DMS153 treated with DMSO at 0.1 percent for 48 hours (cell line): ENCODE measurements around the gene LRRC28.

Experiments used
- DNase-seq: peaks from one replicate; lab custom pipeline; 2025; ENCODE audit not compliant: unreplicated experiment; lab: John Stamatoyannopoulos, UW

Gene LRRC28

DNA sequence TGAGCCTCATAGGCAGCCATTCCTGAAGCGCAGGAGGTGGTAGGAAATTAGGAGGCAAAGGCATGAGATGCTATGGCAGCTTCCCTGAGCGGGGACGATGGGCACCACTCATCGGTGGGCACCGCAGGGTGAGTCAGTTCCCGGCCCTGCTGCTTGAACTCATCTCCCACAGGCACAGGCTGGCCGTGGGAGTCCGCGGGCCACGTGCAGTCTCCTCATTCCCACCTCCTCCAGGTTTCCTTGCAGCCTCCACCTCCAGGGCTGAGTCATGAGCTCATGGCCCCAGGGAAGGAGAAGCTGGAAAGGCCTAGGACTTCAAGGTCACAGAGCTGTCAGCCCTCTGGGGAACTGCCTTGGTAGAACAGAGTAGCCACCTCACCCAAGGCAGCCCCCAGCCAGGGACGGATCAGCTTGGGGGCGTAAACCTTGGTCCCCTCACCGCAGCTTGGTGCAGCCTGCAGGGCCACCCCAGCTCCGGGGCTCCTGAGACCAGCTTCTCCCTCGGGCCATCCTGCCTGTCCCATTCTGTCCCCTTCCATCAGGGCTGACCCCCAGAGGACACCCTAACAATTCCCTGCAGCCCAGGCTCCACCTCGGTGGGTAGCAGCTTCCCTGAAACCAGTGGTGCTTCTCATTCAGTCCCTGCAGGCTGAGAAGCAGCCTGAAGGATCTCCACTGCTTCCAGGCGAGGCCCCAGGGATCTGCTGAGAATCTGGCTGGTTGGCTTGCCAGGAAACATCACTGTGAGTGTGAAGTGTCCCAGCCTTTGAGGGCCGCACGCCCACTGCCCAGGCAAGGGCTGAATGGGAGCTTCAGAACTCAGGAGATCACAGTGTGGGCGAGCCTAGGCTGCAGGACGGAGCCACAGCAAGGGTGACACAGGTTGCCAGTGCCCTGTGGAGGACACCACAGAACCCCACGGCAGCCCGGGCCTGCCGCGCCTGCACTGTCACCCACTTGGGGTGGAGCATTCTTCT, 163.8 kb downstream of the LRRC28 start:
- no peak for DNase-seq

DNA sequence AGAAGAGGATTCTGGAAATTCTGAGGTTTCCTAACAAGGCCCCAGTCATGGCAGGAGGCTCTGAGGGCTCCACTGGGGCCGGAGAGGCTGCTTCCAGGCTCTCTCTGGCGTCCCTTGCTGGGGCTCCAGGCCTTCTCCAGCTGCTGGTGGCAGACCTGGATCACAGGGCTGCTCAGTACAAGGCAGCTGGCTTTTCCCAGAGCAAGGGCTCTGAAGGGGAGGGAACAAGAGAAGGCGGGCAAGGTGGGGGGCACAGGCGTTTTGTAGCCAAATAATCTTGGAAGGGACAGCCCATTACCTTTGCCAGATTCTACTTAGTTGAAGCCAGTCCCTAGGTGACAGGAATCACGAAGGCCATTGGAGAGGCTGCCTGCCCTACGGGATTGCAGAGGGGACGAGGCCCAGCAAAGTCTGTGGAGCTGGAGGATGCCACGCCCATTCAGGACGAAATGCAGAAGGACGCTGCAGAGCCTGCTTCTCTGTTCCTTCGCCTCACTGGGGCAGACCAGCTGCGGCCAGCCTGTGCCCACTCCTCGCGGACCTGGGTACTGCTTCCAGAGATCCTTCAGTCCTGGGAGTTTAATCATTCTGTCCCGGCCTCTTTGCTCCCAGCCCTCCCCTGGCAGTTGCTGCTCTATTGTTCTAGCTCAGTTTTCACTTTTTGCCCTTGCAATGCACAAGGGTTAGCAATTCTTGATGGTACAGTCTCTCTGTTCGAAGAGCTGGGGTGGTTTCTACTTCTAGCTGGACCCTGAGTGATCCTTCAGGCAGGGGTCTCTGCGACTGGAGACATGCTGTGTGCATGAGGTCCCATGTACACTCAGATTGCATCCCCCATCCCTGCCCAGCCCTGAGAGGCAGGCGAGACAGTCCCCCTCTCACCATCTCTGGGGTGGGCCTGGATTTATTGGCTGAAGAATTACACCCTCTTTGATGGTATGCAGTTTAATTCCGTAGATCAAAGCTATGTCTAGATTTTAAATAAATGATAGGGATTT, 165.2 kb downstream of the LRRC28 start:
- no peak for DNase-seq

DNA sequence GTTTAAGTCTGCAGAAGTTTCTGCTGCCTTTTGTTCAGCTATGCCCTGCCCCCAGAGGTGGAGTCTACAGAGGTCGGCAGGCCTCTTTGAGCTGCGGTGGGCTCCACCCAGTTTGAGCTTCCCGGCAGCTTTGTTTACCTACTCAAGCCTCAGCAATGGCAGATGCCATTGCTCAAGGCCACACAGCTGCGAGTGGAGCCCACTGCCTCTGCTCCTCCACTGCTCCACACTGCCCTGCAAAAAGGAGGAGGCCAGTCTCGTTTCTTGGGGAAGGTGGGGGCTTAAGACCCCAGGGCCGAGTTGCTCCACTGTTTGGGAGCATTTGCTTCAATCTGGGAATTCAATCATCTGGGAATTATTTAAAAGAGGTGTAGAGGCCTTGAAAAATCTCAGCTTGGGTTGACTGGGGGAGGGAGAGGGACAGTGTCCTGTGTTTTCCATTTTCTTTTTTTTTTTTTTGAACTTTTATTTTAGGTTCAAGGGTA, 169.9 kb downstream of the LRRC28 start:
- no peak for DNase-seq

DNA sequence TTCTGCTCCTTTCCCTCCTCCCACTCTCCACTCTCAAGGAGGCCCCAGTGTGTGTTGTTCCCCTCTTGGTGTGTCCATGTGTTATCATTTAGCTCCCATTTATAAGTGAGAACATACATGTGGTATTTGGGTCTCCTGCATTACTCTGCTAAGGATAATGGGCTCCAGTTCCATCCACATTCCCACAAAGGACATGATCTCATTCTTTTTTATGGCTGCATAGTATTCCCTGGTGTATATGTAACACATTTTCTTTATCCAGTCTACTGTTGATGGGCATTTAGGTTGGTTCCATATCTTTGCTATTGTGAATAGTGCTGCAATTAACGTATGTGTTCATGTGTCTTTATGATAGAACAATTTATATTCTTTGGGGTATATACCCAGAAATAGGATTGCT, 170.5 kb downstream of the LRRC28 start:
- DNase-seq = no peak

DNA sequence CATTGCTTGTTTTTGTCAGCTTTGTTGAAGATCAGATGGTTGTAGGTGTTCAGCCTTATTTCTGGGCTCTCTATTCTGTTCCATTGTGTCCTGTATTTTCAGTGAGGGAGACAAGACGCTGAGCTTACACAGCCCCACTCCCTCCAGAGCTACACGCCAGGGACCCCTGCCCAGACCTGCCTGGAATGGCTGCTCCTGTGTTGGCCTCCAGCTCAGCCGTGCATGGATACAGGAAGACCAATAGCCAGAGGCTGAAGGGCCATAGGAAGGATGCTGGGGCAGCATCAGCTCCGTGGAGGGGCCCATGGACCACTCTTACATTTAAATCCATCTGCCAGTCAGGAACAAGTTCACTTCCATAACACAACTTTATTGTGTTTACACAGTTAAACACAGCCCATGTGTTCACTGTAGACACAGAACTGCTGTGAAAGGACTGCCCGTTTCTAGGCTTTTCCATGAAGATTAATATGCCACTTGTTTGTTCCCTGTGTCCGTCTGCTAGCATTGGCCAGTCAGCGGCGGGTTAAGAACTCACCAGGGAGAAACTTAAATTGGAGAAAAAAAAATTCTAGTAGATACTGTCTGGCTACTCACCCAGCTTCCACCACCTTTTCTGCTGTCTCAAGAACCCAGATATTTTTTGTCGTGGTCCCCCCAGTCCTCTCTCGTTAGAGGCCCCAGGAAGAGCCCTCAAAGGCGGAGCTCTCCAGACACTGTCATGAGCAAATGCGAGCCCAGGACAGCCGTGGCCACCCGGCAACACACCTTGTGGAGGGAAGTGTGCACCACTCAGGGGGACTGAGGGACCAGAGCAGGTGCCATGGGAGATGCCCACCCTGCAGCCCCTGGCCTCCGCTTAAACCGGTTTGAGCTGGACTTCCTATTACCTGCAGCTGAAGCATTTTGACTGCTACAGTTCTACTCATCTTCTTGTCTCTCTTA, 172.2 kb downstream of the LRRC28 start:
- no peak for DNase-seq

DNA sequence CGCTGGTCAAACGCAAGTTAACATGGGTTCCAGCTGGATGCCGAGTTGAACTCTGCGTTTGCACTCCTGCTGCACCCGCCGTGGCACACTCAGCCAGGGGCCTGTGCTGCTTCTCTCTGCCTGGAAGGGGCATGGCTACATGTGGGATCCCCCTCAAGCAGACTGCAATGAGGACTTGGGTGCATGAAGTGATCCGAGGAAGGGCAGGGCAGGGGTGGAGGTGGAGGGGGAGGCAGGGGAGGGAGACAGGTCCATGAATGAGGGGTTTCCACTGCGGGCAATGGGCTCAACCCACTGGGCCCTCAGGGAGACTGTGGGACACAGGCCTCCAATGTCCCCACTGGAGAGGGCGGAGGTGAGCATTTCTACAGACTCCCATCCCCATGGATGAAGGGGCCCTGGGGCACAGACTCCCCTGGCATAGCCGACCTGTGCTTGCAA, 172.9 kb downstream of the LRRC28 start:
- no peak for DNase-seq

DNA sequence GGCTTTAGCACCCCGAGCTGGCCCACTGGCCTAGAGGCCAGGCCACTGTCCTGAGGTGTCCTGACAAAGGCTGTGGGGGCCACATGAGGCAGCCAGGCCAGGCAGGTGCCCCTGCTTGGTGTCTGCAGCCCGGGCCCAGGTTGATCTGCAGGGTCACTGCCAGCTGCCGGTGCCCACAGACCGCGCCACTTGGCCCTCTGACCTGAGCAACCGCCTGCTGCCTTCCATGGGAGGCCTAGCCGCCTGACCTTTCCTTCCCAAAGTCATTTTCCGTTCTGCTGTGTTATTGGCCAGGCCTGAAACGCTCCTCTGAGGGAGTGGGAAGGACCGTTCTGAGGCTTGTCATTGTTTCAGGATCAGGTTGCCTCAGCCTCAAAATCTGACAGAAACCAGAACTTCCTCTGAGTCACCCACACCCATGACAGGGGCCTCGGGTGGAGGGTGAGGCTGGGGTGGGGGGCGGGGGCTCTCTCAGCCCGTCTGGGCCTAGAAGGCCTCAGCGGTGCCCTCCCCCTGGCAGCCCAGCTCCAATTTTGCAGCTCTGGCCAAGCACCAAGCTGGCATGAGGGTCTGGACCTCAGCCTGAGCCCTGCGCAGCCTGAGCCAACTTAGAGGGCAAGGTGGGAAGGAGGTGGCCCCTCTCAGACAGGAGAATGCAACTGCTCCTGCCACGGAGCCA, 173.8 kb downstream of the LRRC28 start:
- no peak for DNase-seq

DNA sequence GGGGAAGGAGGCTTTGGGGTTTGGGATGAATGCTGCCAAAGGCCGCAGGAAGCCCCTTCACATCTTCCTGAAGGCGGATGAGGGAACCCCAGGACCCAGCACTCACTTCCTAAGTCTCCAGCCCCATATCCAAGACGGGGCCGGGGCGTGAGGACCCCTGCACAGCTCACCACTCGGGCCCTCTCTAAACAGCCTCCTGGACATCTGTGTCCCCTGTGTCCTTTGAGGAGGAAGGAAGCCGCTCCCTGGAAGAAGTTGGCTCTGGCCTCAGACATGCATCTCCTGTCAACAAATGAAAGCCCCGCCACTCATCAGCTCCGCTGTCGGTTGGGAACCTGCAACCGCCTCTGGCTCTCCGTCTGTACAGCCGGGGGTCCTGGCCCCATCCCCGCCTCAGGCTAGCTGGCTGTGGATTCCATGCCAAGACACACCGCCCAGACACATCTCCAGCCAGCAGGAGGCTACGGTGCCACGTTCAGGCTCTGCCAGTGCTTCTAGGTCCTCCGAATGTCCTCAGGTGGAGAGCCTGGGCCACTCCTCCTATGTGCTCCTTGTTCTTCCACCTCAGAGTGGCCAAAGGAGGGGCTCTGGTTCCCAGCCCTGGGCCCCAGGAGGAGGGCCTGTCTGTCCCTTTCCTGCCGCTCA, 174.5 kb downstream of the LRRC28 start:
- DNase-seq = no peak

DNA sequence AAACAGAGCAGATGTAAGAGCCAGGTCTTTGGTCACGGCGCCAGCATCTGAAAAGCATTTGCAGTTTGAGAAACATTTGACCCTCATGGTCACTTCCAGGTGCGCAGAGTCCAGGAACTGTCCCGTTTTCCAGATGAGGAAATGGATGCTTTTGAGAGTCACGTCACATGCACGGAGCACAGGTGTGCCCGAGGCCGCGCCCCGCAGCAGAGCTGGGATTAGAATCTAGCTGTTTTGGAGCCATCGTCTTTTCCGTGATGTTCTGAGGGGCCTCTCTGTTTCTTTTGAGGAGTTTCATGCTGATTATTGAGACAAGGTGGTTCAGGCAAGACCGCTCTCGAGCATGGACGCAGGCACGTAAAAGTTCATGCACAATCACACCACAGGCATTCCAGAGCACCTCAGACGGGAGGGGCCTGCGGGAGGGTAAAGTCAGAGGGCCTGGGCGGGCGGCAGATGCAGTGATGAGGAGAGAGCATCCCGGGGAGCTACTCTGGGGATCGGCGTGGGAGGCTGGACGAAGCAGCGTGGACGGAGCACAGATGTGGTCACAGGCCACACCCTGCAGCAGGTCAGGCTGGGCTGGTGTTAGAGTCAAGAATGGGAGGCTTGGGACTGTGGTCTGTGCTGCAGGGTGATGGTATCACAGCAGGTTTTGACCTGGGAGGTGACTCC, 175.3 kb downstream of the LRRC28 start:
- DNase-seq = no peak

DNA sequence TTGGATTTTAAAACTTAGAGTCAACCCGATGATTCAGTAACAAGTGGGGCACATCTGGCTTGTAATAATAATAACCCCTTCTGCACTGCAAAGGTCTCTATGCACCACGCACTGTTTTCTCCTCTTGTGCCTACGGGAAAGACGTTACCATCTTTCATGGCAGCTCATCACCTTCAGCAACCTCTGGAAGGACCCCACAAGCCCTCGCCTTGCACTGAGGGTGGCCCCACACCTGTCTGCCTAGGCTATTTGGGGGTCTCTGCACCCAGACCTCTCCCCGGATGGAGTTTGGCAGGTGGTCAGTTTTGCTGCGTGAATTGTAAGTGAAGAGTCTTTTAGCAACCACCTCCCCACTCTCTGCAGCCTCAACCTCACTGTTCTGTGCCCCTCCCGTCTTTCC, 175.9 kb downstream of the LRRC28 start:
- DNase-seq = no peak

DNA sequence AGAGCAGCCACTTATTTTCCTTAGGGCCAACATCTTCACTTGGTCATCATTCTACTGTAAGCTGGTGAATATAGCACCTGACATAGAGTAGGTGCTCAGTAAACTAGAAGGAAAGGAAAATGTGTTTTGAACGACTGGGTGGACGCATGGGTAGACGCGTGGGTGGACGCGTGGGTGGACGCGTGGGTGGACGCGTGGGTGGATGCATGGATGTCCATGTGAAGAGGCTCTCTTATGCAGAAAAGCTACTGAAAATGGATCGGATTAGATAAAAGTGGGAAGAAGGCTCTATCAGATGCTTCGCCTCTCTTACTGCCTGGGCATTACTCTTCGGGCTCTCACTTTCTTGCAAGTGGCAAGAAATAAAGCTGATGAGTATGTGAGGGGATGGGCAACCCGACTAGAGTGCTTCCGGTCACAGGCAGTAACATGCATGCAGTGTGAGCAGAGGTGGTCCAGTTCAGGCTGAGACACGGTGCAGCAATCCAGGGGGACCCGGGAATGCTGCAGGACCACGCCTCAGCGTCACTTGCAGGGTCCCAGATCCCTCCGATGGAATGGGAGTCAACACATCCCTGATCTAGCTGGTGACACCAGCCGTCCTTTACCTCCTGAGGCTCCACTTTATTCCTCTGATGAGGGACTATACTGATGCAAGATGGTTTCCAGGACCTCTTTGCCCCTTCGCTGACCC, 176.5 kb downstream of the LRRC28 start:
- DNase-seq = no peak

DNA sequence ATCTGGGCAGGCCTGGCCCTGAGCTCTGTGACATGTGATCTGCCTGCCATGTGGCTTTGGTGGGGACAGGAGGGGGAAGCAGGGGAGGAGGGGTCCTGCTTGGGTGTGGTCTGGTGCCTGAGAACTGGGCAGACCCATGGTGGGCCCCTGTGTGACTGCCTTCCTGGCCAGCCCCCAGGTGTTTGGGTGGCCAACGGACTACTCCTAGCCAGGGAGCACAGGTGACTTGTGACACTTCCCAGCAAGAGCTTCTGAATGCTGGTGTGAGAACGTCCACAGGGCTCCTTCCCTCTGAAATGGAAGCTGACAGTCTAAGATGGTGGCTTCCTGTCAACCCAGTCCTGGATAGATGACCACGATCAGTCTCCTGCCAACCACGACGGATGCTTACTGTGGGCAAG, 178.4 kb downstream of the LRRC28 start:
- DNase-seq = no peak

DNA sequence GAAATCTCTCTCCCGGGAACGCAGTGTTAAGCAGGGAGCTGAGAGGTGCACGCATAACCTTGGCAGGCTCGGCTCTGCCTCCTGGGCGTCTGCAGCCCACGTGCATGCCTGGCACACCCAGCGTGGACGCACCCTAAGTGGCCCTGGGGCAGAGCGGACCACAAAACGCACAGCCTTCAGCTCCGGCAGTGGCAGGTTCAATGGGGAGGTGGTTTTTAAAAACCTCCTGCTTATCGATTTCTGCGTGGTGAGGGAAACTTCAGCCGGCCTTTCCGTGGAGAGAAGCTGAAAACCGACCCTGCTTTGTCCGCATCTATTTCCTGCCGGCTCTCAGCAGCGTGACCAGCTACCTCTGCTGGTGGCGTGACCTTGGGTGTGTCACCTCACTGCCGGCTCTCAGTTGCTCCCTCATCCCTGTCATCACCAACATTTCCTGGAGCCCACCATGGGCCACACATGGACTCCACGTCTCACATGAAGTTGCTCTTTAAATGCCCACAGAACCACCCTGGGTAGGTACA, 179.7 kb downstream of the LRRC28 start:
- no peak for DNase-seq

DNA sequence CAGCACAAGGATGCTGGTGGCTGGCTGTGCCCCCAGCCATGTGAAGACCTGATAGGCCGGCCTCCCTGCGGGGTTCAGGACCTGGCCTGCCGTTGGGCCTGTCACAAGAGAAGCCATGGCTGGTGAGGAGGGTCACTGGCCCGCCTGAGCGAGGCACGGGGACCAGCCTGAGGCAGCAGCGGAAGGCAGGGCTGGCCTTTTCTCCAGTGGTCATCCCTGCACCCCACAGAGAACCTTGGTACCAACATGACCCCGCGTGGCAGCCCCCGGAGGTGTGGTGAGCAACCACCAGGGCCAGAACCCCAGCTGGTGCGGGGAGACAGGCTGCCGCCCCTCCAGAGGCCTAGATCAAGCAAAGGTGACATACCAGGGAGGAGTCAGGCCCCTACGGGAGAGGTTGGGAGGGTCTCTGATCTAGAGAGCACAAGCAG, 180.4 kb downstream of the LRRC28 start:
- DNase-seq = no peak

DNA sequence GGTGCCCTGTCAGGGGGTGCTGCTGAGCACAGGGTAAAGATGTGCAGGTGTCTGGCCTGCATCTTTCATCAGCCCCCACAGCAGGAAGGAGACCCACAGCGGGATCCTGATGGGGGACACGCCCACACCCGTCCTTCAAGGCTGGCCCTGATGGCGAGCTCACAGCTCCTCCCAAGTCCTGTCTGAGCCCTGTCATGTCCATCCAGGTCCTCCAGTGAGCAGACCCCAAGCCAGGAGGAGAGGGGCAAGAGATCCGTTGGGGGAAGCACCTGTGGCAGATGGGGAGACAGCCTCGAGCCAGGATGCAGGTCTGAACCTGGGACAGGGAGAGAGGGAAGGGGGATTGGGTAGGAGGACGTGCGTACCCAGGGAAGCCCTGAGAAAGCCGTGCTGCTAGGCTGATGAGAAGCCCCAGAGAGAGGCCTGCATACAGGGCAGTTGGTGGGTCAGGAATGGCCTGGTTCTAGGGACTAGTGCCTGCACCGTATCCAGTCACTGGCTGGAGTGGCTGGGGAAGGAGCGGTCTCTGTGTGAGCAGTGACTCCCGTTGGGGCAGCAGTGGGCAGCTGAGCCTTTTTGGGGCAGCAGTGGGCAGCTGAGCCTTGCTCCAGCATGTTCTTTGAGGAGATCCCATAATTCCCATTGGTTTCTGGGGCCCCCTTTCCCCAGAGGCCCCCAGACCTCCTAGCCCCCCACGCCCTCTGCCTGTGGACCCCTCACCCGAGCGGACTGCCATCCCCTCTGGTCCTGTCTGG, 181.2 kb downstream of the LRRC28 start:
- no peak for DNase-seq

DNA sequence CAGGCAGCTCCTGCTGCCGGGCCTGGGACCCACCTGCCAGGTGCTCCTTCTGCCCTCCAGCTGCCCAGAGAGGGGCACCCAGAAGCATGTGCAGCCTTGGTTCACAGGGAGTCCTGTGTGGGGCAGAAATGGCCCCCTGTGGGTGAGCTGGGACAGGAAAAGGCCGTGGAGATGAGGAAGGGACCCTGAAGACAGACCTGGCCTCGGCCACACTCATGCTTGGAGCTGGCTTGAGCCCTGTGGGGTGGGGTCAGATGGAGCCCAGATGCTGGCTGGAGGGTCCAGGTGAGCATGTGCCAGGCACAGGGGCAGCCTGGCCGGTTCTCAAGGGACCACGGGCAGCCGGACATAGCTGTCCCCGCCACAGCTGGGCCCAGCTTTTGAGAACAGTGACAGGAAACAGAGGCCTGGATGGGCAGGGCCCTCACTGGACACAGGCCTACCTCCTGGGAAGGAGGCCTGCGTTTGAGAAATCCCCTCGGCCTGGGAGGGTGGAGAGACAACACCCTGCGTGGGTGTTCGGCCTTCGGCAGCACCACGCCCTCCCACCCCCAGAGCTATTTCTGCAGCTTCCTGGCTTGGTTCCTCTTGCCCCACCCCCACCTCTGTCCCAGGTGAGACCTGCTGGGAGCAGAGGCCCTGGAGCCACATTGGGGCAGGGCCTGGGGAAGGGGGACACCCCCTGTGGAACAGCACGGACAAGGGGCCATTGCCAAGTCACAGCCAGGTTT, 181.9 kb downstream of the LRRC28 start:
- DNase-seq = no peak
